ENCODE results near the gene SHANK2. TPM values are rescaled to one million over a fixed set of nuclear protein-coding genes. Genes with fewer than 3 reads are reported as not detected.

SHANK2 gene
- total RNA-seq, 1 donor from 2014 or later, result 5.3 TPM

GRCh38 chr11:71203681-71204080, 48.7 kb downstream of the SHANK2 start:
- DNase-seq (ENCODE audit: extremely low read depth, low read depth, low spot score), result no peak

GRCh38 chr11:71202966-71203365, 49.4 kb downstream of the SHANK2 start:
- no peak for DNase-seq (ENCODE audit: extremely low read depth, low read depth, low spot score)

- no peak for DNase-seq (ENCODE audit: extremely low read depth, low read depth, low spot score)
Observed at GRCh38 chr11:71202598-71202944, 49.8 kb downstream of the SHANK2 start.

Other genes starting within 250 kb of the SHANK2 start
- 58.3 and 60.1 TPM in 2 replicates for gene DHCR7, start 195.8 kb upstream of the SHANK2 start, total RNA-seq
- gene NADSYN1, start 200.6 kb upstream of the SHANK2 start, total RNA-seq, result 114 and 121 TPM in 2 replicates

All from glomerular endothelial cell (primary cell).